ENCODE results near the gene GAK.

GAK gene

GRCh38 chr4:867526-868250 is 64.4 kb downstream of the GAK start:
- DNase-seq: no peak

- DNase-seq: no peak
Observed at GRCh38 chr4:866761-867390, 65.2 kb downstream of the GAK start.

DNA sequence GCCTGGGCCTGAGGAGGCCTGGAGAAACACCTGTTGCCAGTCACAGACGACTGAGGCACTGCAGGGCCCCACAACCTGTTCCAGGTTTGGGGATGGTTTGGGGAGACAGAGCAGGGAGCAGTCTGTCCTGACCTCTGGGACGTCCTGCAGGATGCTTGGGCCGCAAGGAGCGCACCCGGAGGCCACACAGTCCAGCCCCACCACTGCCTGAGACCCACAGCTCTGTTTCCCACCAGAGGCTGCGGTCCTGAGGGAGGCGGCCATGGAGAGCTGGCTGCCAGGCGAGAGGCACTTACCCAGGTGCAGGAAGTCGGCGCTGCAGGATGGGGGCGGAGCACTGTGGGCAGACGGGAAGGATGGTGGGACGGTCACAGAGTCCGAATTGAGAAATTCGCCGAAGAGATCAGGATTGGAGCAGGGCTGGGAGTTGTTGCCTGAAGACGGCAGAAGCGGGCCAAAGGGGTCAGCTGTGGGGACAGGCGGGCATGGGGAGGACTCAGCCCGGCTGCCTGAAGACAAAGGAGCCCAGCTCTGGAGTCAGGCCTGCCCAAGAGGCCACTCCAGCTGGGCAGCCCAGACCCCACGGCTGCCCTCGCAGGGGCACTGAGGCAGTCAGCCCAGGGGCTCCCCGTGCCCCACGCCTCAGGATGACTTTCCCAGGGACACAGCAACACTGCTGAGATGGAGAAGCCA is 65.9 kb downstream of the GAK start:
- DNase-seq: no peak

DNA sequence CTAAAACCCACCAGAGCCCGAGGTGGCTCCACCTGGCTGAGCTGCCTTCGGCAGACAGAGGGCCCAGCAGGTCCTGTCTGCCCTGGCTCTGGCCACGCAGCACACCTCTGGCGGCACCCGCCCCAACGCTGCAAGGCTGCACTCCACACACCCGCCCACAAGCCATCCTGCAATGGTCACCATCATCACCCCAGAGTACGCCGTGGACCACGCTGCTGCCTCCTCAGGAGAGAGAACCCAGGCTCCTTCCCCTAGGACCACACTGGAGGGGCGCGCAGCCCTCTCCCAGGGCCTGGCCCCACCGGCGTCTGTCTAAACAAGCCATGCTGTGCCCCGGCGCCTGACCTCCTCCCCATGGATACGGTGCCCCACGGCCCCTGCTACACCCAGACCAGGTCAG is 66.5 kb downstream of the GAK start:
- DNase-seq: no peak

- DNase-seq: no peak
Observed at GRCh38 chr4:865121-865465, 67.0 kb downstream of the GAK start.

DNA sequence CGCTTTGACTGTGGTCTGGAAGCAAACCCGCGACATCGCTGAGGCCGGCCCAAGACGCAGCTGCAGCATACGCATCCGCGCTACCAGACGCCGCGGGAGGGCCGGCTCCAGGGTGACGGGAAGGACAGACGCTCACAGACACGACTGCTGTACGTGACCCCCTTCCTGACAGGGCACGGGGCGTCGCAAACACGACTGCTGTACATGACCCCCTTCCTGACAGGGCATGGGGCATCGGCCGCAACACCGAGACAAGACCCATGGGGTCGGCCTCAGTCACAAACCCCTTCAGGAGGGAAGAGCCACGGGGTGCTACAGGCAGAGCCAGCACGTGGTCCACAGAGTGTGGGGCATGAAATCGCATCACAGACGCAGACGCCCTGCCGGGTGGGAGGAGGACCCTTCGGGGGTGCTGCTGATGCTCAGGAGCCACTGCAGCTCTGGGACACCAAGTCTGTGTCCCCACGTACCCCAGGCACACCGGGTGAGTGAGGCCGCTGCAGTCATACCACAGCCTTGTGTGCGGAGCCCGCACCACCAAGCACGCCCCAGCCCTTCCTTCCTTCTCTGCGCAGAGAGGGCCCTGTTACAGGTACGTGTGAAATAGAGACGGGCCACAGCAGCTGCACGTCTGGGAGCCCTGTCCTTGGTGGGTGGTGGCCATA is 67.5 kb downstream of the GAK start:
- DNase-seq: no peak

DNA sequence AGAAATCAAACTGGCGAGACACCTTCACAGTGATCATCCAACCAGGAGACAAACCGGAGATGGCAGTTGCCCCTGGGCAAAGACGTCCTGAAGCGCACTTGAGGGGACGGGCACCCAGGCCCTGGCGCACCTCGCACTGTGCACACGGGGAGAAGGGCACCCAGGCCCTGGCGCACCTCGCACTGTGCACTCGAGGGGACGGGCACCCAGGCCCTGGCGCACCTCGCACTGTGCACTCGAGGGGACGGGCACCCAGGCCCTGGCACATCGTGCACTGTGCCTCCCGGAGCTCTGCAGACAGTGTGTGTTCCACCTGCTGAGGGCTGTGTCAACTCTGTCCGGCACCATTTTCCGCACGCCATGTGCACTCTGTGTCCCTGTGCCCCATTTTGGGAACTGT is 71.6 kb downstream of the GAK start:
- DNase-seq: no peak

DNA sequence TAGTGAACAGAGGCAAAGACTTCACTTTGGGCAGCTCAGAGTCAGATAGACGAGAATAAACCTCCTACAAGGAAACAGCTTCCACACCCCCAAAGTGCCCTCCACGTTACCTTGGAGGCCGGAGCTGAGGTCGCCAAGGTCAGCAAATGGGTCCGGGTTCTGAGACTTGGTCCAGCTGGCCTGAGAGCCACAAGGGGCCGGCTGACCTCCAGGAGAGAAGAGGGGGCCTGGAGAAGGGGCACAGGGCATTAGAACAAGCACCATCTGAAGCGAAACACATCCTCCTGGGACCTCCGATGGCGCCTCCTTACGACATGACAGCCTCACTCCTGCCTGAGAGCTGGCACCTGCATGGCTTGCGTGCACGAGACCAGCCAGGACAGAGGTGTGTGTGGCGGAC is 72.6 kb downstream of the GAK start:
- DNase-seq: no peak

GRCh38 chr4:858831-859451 is 73.2 kb downstream of the GAK start:
- DNase-seq: no peak

DNA sequence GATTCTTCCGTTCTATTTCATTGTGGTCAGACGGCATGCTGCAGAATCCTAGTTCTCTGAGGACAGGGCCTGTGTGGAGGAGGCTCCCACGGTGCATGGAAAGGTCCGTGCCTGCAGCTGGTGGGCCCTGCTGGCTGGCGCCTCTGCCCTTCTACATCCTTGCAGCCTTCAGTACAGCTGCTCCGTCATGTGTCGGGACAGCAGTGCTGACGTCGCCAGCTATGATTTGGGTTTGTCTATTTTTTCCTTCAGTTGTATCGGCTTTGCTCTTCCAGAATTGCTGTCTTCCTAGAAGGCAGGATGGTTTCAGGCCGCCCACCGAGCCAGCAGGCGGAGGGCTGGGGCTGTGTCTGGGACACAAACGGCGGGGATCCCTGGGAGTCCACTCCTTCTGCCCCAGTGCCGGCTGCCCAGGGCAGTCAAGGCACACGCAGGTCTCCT is 74.1 kb downstream of the GAK start:
- no peak for DNase-seq

DNA sequence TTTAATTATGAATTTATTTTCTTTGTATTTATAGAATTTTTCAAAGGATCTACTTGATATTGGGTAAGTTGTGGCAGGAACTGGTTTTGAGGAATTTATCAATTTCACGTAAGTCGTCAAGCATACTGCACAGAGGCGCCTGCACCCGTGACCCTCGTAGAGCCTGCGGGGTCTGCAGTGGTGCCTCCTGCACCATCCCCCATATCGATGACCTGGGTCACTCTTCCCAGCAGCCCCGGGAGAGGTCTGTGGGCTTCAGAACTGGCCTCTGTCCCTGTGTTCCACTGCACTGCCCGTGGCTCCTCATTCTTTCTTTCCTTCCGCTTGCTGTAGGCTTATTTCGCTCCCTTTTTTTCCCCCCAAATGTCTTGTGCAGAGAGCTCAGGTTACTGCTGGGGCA is 74.7 kb downstream of the GAK start:
- DNase-seq: no peak

GRCh38 chr4:856225-856901 is 75.8 kb downstream of the GAK start:
- no peak for DNase-seq

GRCh38 chr4:855880-856224 is 76.3 kb downstream of the GAK start:
- DNase-seq: no peak

- no peak for DNase-seq
Observed at GRCh38 chr4:854356-854755, 77.8 kb downstream of the GAK start.

GRCh38 chr4:853416-853781 is 78.7 kb downstream of the GAK start:
- no peak for DNase-seq

DNA sequence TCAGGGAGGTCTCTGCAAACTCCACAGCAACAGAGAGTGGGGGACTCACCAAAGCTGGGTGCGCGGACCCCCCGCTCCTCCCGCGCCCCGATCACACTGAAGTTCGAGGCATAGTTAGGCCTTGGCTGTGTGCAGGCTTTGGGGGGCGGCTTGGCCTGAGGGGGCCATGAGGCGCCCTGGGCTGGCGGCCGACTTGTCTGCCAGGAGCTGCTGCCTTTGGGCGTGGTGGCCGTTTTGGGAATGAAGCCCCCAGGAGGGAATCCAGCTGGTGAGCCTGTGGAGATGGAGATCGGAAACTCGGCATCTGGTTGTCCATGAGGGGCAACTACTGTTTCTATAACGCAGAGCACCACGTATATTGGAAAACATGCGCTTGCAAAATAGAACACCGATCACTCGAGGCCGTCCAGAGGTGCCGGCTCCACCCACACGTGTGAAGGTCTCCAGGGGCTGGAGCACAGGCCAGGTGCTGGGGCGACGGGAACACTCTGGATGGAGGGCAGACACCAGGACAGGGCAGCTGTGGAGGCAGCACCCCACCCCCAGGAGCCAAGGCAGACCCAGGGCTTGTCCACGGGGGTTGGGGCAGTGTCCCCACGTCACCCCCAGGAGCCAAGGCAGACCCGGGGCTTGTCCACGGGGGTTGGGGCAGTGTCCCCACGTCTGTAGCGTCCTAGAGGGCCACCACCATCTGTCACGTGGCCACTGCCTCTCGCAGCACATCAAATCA is 80.2 kb downstream of the GAK start:
- DNase-seq: no peak

DNA sequence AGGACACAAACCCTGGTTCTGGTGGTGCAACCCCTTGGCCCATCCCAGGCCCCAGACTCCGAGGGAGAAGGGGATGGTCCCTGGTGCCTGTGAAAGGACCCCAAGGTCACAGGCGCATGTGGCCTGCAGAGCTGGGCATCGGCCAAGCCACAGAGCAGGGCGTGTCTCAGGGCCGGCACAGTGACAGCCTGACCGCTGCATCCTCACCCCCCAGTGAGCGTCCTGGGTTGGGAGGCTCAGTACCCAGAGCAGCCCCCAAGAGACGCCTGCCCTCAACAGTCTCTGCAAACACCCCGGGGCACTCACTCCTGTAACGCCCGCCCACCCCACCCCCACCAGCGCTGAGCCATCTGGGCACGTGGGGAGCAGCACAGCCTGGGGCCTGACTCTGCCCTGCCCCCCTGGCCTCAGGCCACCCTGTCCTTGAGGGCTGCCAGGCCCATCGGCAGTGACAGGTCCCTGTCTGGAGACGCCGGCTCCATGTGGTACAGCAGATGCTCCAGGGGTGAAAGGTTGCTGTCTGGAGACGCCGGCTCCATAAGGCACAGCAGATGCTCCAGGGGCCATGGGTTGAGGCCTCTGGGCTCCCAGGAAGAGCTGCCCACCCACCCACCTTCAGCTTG is 81.7 kb downstream of the GAK start:
- no peak for DNase-seq

- no peak for DNase-seq
Observed at GRCh38 chr4:849478-850175, 82.5 kb downstream of the GAK start.

- DNase-seq: no peak
Observed at GRCh38 chr4:848803-849477, 83.2 kb downstream of the GAK start.

DNA sequence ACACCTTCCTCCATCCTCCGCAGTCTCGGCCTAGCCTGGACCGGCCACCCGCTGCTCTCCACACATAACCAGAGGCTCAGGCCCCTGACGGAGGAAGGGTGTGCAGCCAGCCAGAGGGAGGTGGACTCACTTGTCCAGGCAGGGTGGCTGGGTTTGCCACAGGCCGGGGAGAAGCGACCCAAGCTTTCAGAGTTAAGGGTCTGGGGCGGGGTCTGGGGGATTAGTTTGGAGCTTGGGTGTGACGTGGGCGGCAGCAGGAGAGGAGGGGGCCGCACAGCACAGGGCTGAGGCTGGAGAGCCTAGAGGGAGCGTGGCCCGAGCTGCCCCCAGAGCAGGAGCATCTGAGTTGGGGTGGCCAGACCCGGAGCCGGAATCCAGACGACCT is 83.8 kb downstream of the GAK start:
- no peak for DNase-seq

DNA sequence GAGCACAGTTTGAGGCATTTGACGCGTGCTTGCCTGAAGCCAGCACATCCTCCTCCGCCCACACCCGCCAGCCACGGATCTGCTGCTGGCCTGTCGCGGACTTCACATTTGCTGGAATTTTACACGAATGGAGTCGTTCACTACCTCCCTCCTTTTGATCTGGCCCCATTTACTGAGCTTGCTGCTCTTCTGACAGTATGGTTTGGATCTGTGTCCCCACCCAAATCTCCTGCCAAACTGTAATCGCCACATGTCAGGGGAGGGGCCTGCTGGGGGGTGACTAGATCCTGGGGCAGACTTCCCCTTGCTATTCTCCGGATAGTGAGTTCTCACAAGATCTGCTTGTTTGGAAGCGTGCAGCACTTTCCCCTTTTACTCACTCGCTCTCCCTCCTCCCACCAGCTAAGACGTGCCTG is 86.3 kb downstream of the GAK start:
- DNase-seq: no peak

Data from NCI-H2171 (cell line).